AG04450 (cell line): Measurements from ENCODE around the gene IRS1. TPM values are rescaled to one million over a fixed set of nuclear protein-coding genes. Genes with fewer than 3 reads are reported as not detected.

ENCODE experiments used
- CTCF ChIA-PET: fragments of 300-600, 350-600 bp; formaldehyde crosslinking; extraction: SDS; loops from one replicate; lab custom pipeline; 2022; ENCODE audit warnings: antibody characterized with exemption, inconsistent platforms; lab: Charles Lee
- POLR2A ChIA-PET: fragments of 350-600 bp; formaldehyde crosslinking; extraction: SDS; loops from one replicate; lab custom pipeline; 2021; ENCODE audit warnings: antibody characterized with exemption, inconsistent platforms; lab: Yijun Ruan, JAX
- DNase-seq: peaks from one replicate; pipeline ENCODE4 v3.0.0-alpha.2; 2011; ENCODE audit warnings: low read depth, low spot score
- H3K27ac ChIP-seq: one replicate; pipeline ENCODE4 v1.5.1; 2012; ENCODE audit warnings: low read depth, low read length, control low read depth
- H3K27me3 ChIP-seq: one replicate; pipeline ENCODE4 v1.6.0; 2012; ENCODE audit warnings: low read length; ENCODE audit not compliant: control insufficient read depth, insufficient read depth
- H3K4me3 ChIP-seq: 2 replicates; pipeline ENCODE4 v1.5.1; 2011; ENCODE audit warnings: mild to moderate bottlenecking, low read depth, low read length, control low read depth
- H3K9me3 ChIP-seq: 2 replicates; pipeline ENCODE4 v1.5.1; 2012; ENCODE audit warnings: low read length; ENCODE audit not compliant: control insufficient read depth, insufficient read depth
- CTCF ChIP-seq: IDR thresholded peaks from 2 replicates; pipeline ENCODE4 v1.5.1; 2011; ENCODE audit warnings: low read depth, low read length, control low read depth, inconsistent platforms
- polyA plus RNA-seq: library from polyadenylated mRNA; depleted of rRNA; stranded (reverse); fragments of >200 nt; gene quantifications from 2 replicates; pipeline ENCODE4 v1.2.3, GENCODE V29; 2011

IRS1 gene
- polyA plus RNA-seq, 1 experiment, result 32.9 TPM

- no peaks in the 10 kb centered on the region for H3K27me3 ChIP-seq
- ChIA-PET CTCF (no interaction called here), POLR2A (interaction anchor here (0.6 to 1.3 kb wide), 4 partner anchors 9 to 1108 kb away, joined by 4 to 7 read pairs (median 4); no protein-coding TSS in a partner anchor)
- no peaks in the 10 kb centered on the region for H3K9me3 ChIP-seq
- no peak overlapping the region for H3K4me3 ChIP-seq
- no peak for DNase-seq
- peak overlapping the region; percentile 54 for H3K27ac ChIP-seq
- TF ChIP-seq CTCF, result no peak
Observed at GRCh38 chr2:226773291-226773690, 26.3 kb downstream of the IRS1 start.

GRCh38 chr2:226772389-226773179, 27.0 kb downstream of the IRS1 start:
- TF ChIP-seq CTCF, result no peak
- Histone ChIP-seq H3K9me3 (no peaks in the 10 kb centered on the region), H3K27me3 (no peaks in the 10 kb centered on the region), H3K27ac (no peak overlapping the region), H3K4me3 (no peak overlapping the region)
- POLR2A ChIA-PET, result interaction anchor here (0.6 to 1.3 kb wide), 6 partner anchors 9 to 1107 kb away, joined by 4 to 9 read pairs (median 4); no protein-coding TSS in a partner anchor
- CTCF ChIA-PET, result interaction anchor here (1.8 to 1.9 kb wide), 2 partner anchors 11 to 30 kb away, joined by 4 to 7 read pairs; no protein-coding TSS in a partner anchor
- no peak for DNase-seq

GRCh38 chr2:226771067-226771466, 28.6 kb downstream of the IRS1 start:
- DNase-seq, result no peak
- ChIA-PET CTCF (interaction anchor here (0.6 to 2.2 kb wide), 4 partner anchors 10 to 195 kb away, joined by 3 to 7 read pairs (median 4); no protein-coding TSS in a partner anchor), POLR2A (no interaction called here)
- Histone ChIP-seq H3K9me3 (no peaks in the 10 kb centered on the region), H3K4me3 (no peak overlapping the region), H3K27me3 (no peaks in the 10 kb centered on the region), H3K27ac (no peak overlapping the region)
- TF ChIP-seq CTCF, result no peak

GRCh38 chr2:226767056-226767813, 32.4 kb downstream of the IRS1 start:
- no peak for DNase-seq
- no peaks in the 10 kb centered on the region; the same call in 1 of the 2 replicates for H3K9me3 ChIP-seq
- no peak overlapping the region for H3K4me3 ChIP-seq
- TF ChIP-seq CTCF, result no peak
- POLR2A ChIA-PET, result interaction anchor here (1.3 kb wide), 1 partner anchor 30 kb away, joined by 3 read pairs; no protein-coding TSS in a partner anchor
- H3K27ac ChIP-seq, result no peak overlapping the region
- no peaks in the 10 kb centered on the region for H3K27me3 ChIP-seq
- CTCF ChIA-PET, result no interaction called here
